Thyroid gland (tissue), 4 donors: ENCODE results near the gene HBD. TPM values are rescaled to one million over a fixed set of nuclear protein-coding genes. Genes with fewer than 3 reads are reported as not detected.
"Not testable (repeated sequence)": the region's sequence is repeated elsewhere in the genome, so short reads cannot be mapped to it uniquely, and the experiment has no call there.

ENCODE experiments used
- DNase-seq, 2 donors: peaks; one replicate each; pipeline ENCODE4 v3.0.0-alpha.2; 2019
- H3K27ac ChIP-seq, 3 donors: fragments of 200-600 bp; sonication (generic); 1 replicate in 2 of 3; 2 replicates in 1 of 3; pipeline ENCODE4 v1.5.1; 2016 to 2019; ENCODE audit warnings: mild to moderate bottlenecking in 1 of 3, moderate library complexity in 1 of 3
- H3K27me3 ChIP-seq: fragments of 200-600 bp; sonication (generic); one replicate; pipeline ENCODE4 v1.5.1; 2019
- H3K36me3 ChIP-seq, 2 donors: fragments of 200-600 bp; sonication (generic); one replicate each; pipeline ENCODE4 v1.5.1; 2016 to 2019
- H3K4me1 ChIP-seq, 2 donors: fragments of 200-600 bp; sonication (generic); one replicate each; pipeline ENCODE4 v1.5.1; 2017 to 2019
- H3K4me3 ChIP-seq, 3 donors: fragments of 200-600 bp; sonication (generic); replicated peaks in 1 of 3; 1 replicate in 2 of 3; 2 replicates in 1 of 3; pipeline ENCODE4 v1.5.1; 2016; ENCODE audit warnings: mild to moderate bottlenecking in 1 of 3
- H3K9me3 ChIP-seq: fragments of 200-600 bp; sonication (generic); one replicate; pipeline ENCODE4 v1.5.1; 2017
- CTCF ChIP-seq, 6 experiments: fragments of 200-600 bp in 3 of 6; fragments of 450-650 bp in 3 of 6; sonication (generic) in 3 of 6; IDR thresholded peaks; one replicate each; pipeline ENCODE4 v1.5.1; 2016 to 2019; ENCODE audit warnings: antibody characterized with exemption in 6 of 6, mild to moderate bottlenecking in 2 of 6, inconsistent platforms in 1 of 6, moderate library complexity in 1 of 6
- POLR2A ChIP-seq, 2 donors: fragments of 450-650 bp; IDR thresholded peaks; one replicate each; pipeline ENCODE4 v1.6.1; 2017; ENCODE audit warnings: antibody characterized with exemption in 2 of 2, mild to moderate bottlenecking in 2 of 2, moderate library complexity in 1 of 2
- WGBS, 2 donors: methylation state at CpG; one replicate each; pipeline ENCODE4 v1.1.5; 2017; 5-methylcytosine and 5-hydroxymethylcytosine counted together
- intact Hi-C: fragments of 100-400 bp; cut with DNase I; formaldehyde crosslinking; loops from one replicate; pipeline ENCODE4 v1.15.1; 2023
- total RNA-seq, 4 donors: library from RNA; depleted of rRNA; stranded (reverse); fragments of >200 nt; gene quantifications; one replicate each; pipeline ENCODE4 v1.2.3, GENCODE V29; 2016

Gene HBD
- total RNA-seq, 4 donors from 2014 or later: 1.0 TPM; not detected in 3

DNA sequence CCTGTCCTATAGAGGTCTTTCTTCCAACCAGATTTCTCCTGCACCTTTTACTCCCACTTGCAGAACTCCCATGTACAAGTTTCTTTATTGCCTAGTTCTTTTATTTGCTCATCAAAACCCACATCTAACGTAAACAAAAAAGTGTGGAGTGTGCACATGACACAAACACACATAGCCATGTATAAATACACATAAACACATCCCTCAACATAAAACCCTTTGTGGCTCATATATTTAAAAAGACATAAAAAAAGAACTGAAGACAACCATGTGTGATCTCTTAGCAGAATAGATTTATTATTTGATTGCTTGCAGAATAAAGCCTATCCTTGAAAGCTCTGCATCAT lies 18.6 kb upstream of the HBD start:
- Histone ChIP-seq H3K27ac (no peak overlapping the region), H3K36me3 (no peaks in the 10 kb centered on the region), H3K4me1 (no peaks in the 10 kb centered on the region), H3K9me3 (no peaks in the 10 kb centered on the region), H3K4me3 (no peak overlapping the region), H3K27me3 (no peaks in the 10 kb centered on the region)
- TF ChIP-seq CTCF (IDR thresholded peaks at IDR 0.05): no peak
- no peak for TF ChIP-seq POLR2A (IDR thresholded peaks at IDR 0.05)
- WGBS, 2 donors: 74 to 81% methylated on average over 1 of the region's 1 CpG
- no peak for DNase-seq
- intact Hi-C loops: no loop called here

- TF ChIP-seq POLR2A (IDR thresholded peaks at IDR 0.05): no peak
- TF ChIP-seq CTCF (IDR thresholded peaks at IDR 0.05): no peak
- Histone ChIP-seq H3K36me3 (no peaks in the 10 kb centered on the region), H3K27me3 (no peaks in the 10 kb centered on the region), H3K4me3 (no peak overlapping the region), H3K9me3 (no peaks in the 10 kb centered on the region), H3K4me1 (no peaks in the 10 kb centered on the region), H3K27ac (no peak overlapping the region)
- intact Hi-C loops: no loop called here
- no peak for DNase-seq
- WGBS, 2 donors: 69 to 79% methylated on average over 9 of the region's 9 CpGs
Observed at GRCh38 chr11:5252192-5252918, 18.1 kb upstream of the HBD start.

GRCh38 chr11:5251746-5252145 lies 17.5 kb upstream of the HBD start:
- DNase-seq: no peak
- intact Hi-C loops: no loop called here
- TF ChIP-seq POLR2A (IDR thresholded peaks at IDR 0.05): no peak
- no peak for TF ChIP-seq CTCF (IDR thresholded peaks at IDR 0.05)
- Histone ChIP-seq H3K36me3 (no peaks in the 10 kb centered on the region), H3K4me3 (no peak overlapping the region), H3K4me1 (no peaks in the 10 kb centered on the region), H3K27ac (no peak overlapping the region), H3K27me3 (no peaks in the 10 kb centered on the region), H3K9me3 (no peaks in the 10 kb centered on the region)
- WGBS, 2 donors: 69 to 71% methylated on average over 2 of the region's 2 CpGs

- no peaks in the 10 kb centered on the region for H3K36me3 ChIP-seq
- no peak for DNase-seq
- intact Hi-C loops: no loop called here
- H3K27me3 ChIP-seq: no peaks in the 10 kb centered on the region
- 86% methylated on average over 4 of the region's 4 CpGs for WGBS, 2 donors
- H3K27ac ChIP-seq: no peak overlapping the region
- no peaks in the 10 kb centered on the region for H3K4me1 ChIP-seq
- no peak overlapping the region for H3K4me3 ChIP-seq
- TF ChIP-seq POLR2A (IDR thresholded peaks at IDR 0.05) (no peak), CTCF (IDR thresholded peaks at IDR 0.05) (no peak)
- no peaks in the 10 kb centered on the region for H3K9me3 ChIP-seq
Observed at GRCh38 chr11:5250543-5251204, 16.4 kb upstream of the HBD start.

DNA sequence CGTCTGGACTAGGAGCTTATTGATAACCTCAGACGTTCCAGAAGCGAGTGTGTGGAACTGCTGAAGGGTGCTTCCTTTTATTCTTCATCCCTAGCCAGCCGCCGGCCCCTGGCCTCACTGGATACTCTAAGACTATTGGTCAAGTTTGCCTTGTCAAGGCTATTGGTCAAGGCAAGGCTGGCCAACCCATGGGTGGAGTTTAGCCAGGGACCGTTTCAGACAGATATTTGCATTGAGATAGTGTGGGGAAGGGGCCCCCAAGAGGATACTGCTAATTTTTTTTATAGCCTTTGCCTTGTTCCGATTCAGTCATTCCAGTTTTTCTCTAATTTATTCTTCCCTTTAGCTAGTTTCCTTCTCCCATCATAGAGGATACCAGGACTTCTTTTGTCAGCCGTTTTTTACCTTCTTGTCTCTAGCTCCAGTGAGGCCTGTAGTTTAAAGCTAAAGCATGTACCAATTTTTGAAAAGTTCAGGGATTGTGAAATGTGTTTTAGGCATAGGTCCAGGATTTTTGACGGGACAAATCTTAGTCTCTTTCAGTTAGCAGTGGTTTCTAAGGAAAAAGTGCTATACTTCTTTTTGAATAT lies 15.6 kb upstream of the HBD start, which contains the start of gene HBG1:
Gene HBG1 (minus strand): TSS at position 51 of the 590 bp plus-strand sequence. CDS start 53 bp downstream, outside the sequence.
- intact Hi-C loops, H3K4me1 ChIP-seq, DNase-seq, H3K27ac ChIP-seq, H3K27me3 ChIP-seq, H3K4me3 ChIP-seq, H3K9me3 ChIP-seq, H3K36me3 ChIP-seq: not testable (repeated sequence)
- WGBS, 2 donors: 72 to 85% methylated on average over 4 of the region's 9 CpGs

- H3K4me3 ChIP-seq, H3K27me3 ChIP-seq, H3K36me3 ChIP-seq, H3K27ac ChIP-seq, intact Hi-C loops, DNase-seq, H3K9me3 ChIP-seq, H3K4me1 ChIP-seq: not testable (repeated sequence)
- WGBS, 2 donors: 84 to 89% methylated on average over 7 of the region's 7 CpGs
Observed at GRCh38 chr11:5248498-5248897, 14.2 kb upstream of the HBD start.
